HG03097 (cell line): Measurements from ENCODE around the gene SMYD4.
"Not testable (repeated sequence)": the region's sequence is repeated elsewhere in the genome, so short reads cannot be mapped to it uniquely, and the experiment has no call there.

Experiments used
- ATAC-seq: cut with Tn5 transposase; IDR thresholded peaks from one replicate; pipeline ENCODE4 v1.9.1; 2021; ENCODE audit not compliant: unreplicated experiment, low FRiP score

The SMYD4 gene

DNA sequence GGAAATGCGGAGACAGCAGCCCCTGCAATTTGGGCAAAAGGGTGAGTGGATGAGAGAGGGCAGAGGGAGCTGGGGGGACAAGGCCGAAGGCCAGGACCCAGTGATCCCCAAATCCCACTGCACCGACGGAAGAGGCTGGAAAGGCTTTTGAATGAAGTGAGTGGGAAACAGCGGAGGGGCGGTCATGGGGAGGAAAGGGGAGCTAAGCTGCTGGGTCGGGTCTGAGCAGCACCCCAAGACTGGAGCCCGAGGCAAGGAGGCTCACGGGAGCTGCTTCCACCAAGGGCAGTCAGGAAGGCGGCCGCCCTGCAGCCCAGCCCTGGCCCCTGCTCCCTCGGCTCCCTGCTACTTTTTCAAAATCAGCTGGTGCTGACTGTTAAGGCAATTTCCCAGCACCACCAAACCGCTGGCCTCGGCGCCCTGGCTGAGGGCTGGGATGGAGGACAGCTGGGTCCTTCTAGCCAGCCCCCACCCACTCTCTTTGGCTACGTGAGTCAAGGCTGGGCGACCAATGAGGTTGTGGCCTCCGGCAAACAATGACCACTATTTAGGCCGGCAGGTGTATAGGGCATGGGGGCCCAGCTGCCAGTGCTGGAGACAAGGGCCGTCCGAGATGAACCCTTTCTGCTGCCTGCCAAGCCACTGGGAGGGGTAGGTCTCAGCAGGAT lies 67.3 kb downstream of the SMYD4 start:
- ATAC-seq: no peak

- ATAC-seq: no peak
Measured at GRCh38 chr17:1759529-1759928, 70.2 kb downstream of the SMYD4 start.

GRCh38 chr17:1758807-1759206 lies 70.9 kb downstream of the SMYD4 start:
- ATAC-seq: no peak

DNA sequence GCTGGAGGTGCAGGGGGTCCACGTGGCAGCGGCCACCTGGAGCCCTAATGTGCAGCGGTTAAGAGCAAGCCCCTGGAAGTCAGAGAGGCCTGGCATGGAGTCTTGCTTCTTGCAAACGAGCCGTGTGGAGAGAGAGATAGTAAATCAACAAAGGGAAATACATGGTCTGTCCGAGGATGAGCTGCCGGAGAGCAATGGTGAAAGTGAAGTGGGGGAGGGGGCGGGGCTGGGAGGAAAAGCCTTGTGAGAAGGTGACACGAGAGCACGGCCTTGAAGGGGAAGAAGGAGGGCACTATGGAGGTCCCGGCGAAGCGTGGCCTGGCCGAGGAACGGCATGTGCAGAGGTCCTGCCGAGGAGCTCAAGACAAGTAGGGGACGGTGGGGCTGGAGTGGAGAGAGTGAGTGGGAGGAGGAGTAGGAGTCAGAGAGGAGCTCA lies 73.9 kb downstream of the SMYD4 start:
- ATAC-seq: no peak

DNA sequence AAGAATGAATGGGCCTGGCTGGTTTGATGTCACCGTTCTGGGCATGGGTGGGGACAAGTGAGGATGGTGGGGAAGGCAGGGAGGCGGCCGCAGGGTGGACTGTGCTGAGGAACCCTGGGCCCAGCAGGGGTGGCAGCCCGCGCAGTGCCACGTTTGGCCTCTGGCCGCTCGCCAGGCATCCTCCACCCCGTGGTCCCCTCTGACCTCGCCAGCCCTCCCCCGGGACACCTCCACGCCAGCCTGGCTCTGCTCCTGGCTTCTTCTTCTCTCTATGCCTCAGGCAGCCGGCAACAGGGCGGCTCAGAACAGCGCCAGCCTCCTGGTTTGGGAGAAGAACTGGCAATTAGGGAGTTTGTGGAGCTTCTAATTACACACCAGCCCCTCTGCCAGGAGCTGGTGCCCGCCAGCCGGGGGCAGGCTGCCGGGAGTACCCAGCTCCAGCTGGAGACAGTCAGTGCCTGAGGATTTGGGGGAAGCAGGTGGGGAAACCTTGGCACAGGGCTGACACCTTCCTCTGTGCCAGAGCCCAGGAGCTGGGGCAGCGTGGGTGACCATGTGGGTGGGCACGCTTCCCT lies 74.4 kb downstream of the SMYD4 start:
- ATAC-seq: no peak

- no peak for ATAC-seq
Measured at GRCh38 chr17:1754430-1755112, 75.1 kb downstream of the SMYD4 start.

GRCh38 chr17:1753767-1754429 lies 75.8 kb downstream of the SMYD4 start:
- ATAC-seq: no peak

GRCh38 chr17:1752425-1753262 lies 77.1 kb downstream of the SMYD4 start:
- no peak for ATAC-seq

- no peak for ATAC-seq
Measured at GRCh38 chr17:1750628-1751027, 79.1 kb downstream of the SMYD4 start.

DNA sequence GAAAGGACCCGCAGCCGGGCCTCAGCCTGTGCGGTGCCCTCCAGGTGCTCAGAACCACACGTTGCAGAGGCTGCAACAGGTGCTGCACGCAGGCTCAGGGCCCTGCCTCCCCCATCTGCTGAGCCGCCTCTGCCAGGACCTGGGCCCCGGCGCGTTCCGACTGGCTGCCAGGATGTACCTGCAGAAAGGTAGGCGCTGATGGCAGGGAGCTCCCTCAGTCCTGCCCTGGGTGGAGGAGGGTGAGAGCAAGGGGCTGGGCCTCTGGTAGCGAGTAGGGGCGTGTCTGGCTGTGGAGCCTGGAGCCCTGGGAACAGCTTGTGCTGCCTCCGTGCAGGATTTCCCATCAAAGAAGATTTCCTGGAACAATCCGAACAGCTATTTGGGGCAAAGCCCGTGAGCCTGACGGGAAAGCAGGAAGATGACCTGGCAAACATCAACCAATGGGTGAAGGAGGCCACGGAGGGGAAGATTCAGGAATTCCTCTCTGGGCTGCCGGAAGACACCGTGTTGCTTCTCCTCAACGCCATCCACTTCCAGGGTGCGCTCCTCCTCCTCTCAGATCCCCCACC lies 82.6 kb downstream of the SMYD4 start:
- no peak for ATAC-seq

GRCh38 chr17:1745513-1746020 lies 84.1 kb downstream of the SMYD4 start:
- no peak for ATAC-seq

DNA sequence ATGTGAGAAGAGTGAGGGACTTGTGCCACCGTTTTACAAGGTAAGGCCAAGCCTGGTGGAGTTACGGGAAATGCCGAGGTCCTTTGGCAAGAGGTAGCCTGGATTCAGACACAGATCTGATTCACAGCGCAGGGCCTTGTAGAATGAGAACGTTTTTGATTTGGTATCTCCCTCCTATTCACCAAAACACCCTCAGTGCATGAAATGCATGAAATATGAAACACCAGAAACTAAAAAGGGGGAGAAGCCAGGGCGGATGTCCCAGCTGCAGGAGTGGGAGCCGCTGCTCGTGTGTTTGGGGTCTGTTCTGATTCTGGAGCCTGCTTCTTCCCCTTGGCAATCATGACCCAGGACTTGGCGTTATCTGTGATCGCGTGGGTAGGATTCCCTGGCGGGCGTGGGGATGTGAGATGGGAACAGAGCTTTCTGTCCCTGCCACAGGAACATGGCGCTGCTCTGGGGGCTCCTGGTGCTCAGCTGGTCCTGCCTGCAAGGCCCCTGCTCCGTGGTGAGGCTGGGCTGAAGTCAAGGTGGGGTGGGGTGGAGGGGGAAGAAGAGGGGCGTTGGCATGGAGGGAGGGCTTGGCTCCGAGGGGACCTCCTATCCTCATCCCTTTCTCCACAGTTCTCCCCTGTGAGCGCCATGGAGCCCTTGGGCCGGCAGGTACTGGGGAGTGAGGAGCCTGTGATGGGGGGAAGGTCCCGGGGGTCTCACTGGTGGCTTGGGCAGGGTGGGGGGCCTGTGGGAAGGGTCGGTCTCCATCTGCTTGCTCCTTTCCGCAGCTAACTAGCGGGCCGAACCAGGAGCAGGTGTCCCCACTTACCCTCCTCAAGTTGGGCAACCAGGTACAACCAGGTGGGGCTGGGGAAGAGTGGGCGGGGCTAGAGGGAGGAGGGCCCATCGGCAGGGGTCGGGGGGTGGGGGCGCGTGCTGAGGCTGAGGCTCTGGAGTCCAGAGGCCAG lies 84.9 kb downstream of the SMYD4 start:
- no peak for ATAC-seq

DNA sequence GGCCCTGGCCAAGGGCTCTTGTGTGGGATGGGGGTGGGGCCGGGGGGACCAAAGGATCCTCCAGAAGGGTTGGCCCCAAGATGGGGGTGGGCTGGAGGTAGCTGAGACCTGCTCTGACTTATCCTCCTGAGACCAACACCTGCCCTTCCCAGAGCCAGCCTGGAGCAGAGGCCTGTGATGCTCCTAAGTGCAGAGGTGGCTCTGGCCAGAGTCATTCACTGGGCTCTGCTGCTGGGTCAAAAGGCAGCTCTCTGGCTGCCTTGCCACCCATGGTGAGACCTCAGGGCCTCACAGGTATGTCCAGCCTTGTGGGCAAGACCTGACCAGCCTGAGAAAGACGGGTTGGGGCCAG lies 86.6 kb downstream of the SMYD4 start:
- ATAC-seq: no peak

GRCh38 chr17:1742371-1743087 lies 87.2 kb downstream of the SMYD4 start, which contains the start of gene SERPINF2:
Gene SERPINF2, plus strand, starts transcription at chr17:1742871. Its CDS starts 2,125 bp downstream, at chr17:1744996.
- ATAC-seq: no peak

GRCh38 chr17:1741899-1742298 lies 87.8 kb downstream of the SMYD4 start:
- not testable (repeated sequence) for ATAC-seq

DNA sequence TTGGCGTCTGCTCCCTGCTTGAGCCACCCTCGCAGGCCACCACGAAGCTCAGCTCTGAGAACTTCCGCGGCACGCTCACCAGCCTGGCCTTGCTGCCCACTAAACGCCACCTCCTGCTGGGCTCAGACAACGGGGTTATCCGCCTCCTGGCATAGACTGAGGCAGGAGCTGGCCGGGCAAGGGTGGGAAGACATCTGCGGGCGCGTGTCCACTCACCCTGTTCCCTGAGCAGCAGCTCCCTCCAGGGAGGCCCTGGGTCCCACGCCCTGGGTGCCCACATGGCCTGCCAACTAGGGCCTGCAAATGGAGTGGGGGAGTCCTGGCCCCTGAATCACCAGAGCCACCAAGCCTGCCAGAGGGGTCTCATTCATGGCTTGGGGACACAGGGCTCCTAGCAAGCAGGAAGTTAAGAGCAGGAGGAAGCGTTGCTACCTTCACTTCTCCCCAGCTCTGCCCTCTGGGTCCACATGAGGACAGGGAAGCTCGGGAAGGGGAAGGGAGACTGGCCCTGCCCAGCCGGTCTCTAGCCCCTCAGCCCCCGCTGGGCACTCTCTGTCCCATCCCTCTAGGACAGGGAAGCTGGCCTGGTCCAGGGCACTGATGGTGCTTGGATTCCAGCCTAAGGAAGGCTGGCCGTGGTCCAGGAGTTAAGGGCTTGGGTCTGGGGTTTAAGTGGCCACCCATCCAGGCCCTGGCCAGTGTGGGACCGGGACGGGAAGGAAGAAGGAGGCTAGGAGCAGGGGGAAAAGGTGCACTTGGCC lies 92.0 kb downstream of the SMYD4 start:
- ATAC-seq: no peak
